ENCODE measurements around the gene NR2F2. TPM values are rescaled to one million over a fixed set of nuclear protein-coding genes. Genes with fewer than 3 reads are reported as not detected.

NR2F2 gene
- total and polyA plus RNA-seq, 2 donors (not counting 1 experiment from before 2014, with no cell fraction given), result not detected

GRCh38 chr15:96303503-96304056, 26.9 kb upstream of the NR2F2 start:
- H3K9me3 ChIP-seq (ENCODE audit: control extremely low read depth in 1 of 3, control insufficient read depth in 2 of 3, insufficient read depth in 1 of 3, low read length in 2 of 3), result no peaks in the 10 kb centered on the region
- 79% methylated on average over 3 of the region's 9 CpGs for WGBS (ENCODE audit: insufficient coverage)
- no peak for TF ChIP-seq EZH2 (IDR thresholded peaks at IDR 0.05; ENCODE audit: borderline replicate concordance, insufficient read depth, low read depth, low read length, poor library complexity, severe bottlenecking)
- TF ChIP-seq, protein P1, sequence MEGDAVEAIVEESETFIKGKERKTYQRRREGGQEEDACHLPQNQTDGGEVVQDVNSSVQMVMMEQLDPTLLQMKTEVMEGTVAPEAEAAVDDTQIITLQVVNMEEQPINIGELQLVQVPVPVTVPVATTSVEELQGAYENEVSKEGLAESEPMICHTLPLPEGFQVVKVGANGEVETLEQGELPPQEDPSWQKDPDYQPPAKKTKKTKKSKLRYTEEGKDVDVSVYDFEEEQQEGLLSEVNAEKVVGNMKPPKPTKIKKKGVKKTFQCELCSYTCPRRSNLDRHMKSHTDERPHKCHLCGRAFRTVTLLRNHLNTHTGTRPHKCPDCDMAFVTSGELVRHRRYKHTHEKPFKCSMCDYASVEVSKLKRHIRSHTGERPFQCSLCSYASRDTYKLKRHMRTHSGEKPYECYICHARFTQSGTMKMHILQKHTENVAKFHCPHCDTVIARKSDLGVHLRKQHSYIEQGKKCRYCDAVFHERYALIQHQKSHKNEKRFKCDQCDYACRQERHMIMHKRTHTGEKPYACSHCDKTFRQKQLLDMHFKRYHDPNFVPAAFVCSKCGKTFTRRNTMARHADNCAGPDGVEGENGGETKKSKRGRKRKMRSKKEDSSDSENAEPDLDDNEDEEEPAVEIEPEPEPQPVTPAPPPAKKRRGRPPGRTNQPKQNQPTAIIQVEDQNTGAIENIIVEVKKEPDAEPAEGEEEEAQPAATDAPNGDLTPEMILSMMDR (IDR thresholded peaks at IDR 0.05), result no peak
- H3K9ac ChIP-seq (ENCODE audit: low read length), result no peak overlapping the region
- H3K4me1 Mint-ChIP-seq, result no peaks in the 10 kb centered on the region
- H3K27me3 Mint-ChIP-seq, result no peaks in the 10 kb centered on the region
- no peak overlapping the region for H3K27ac ChIP-seq (ENCODE audit: low read length in 2 of 2)
- no peaks in the 10 kb centered on the region for H3K36me3 ChIP-seq (replicated peaks in 1 of 2; ENCODE audit: control extremely low read depth in 1 of 2, control insufficient read depth in 1 of 2, extremely low read depth in 1 of 2, insufficient read depth in 2 of 2, low read length in 1 of 2)
- no peak overlapping the region for H3K4me2 ChIP-seq (replicated peaks; ENCODE audit: low read depth, low read length, poor library complexity, severe bottlenecking)
- no peaks in the 10 kb centered on the region for H3K27me3 ChIP-seq (replicated peaks in 1 of 4; ENCODE audit: control extremely low read depth in 1 of 4, control insufficient read depth in 3 of 4, insufficient read depth in 4 of 4, low read length in 3 of 4)
- ChIA-PET CTCF (no interaction called here), POLR2A (no interaction called here)
- no peaks in the 10 kb centered on the region for H3K79me2 ChIP-seq (ENCODE audit: control insufficient read depth, insufficient read depth, low read length)
- ATAC-seq (ENCODE audit: low read depth), result no peak
- no peaks in the 10 kb centered on the region for H4K20me1 ChIP-seq (ENCODE audit: control insufficient read depth, insufficient read depth, low read length, poor library complexity, severe bottlenecking)
- H3K9me3 Mint-ChIP-seq (ENCODE audit: insufficient read depth), result no peaks in the 10 kb centered on the region
- DNase-seq, result no peak
- H3K4me3 ChIP-seq (ENCODE audit: control extremely low read depth in 1 of 5, extremely low read depth in 1 of 5, insufficient read depth in 1 of 5, low read depth in 2 of 5, low read length in 4 of 5), result no peak overlapping the region
- H3K4me3 Mint-ChIP-seq, result no peak overlapping the region
- H2AFZ ChIP-seq (ENCODE audit: insufficient read depth, low read depth, low read length, poor library complexity, severe bottlenecking), result no peak overlapping the region
- H3K4me1 ChIP-seq (ENCODE audit: control insufficient read depth in 2 of 2, insufficient read depth in 2 of 2, low read length in 2 of 2), result no peaks in the 10 kb centered on the region
- intact Hi-C loops (cut with micrococcal nuclease), result no loop called here
- no peak overlapping the region for H3K27ac Mint-ChIP-seq

DNA sequence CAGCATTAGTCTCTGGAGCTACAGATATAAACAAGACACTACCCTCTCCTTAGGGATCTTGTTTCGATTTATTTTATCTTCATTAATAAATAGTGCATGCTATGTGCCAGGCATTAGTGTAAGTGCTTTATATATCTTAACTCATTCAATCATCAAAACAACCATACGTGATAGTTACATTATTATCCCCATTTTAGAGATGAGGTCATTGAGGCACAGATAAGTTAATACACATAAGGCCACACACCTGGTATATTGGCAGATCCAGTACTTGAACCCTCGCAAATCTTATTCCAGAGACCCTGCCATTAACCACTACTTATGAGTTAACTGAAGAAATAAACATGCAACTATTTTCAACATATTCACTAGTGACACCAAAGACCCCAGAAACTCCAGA, 25.7 kb upstream of the NR2F2 start:
- ChIA-PET POLR2A (no interaction called here), CTCF (no interaction called here)
- H2AFZ ChIP-seq (ENCODE audit: insufficient read depth, low read depth, low read length, poor library complexity, severe bottlenecking), result no peak overlapping the region
- no peak for ATAC-seq (ENCODE audit: low read depth)
- no peaks in the 10 kb centered on the region for H3K4me1 ChIP-seq (ENCODE audit: control insufficient read depth in 2 of 2, insufficient read depth in 2 of 2, low read length in 2 of 2)
- no peaks in the 10 kb centered on the region for H3K36me3 ChIP-seq (replicated peaks in 1 of 2; ENCODE audit: control extremely low read depth in 1 of 2, control insufficient read depth in 1 of 2, extremely low read depth in 1 of 2, insufficient read depth in 2 of 2, low read length in 1 of 2)
- Mint-ChIP-seq H3K27ac (no peak overlapping the region), H3K4me1 (no peaks in the 10 kb centered on the region), H3K9me3 (ENCODE audit: insufficient read depth) (no peaks in the 10 kb centered on the region), H3K27me3 (no peaks in the 10 kb centered on the region), H3K4me3 (no peak overlapping the region)
- H3K9me3 ChIP-seq (ENCODE audit: control extremely low read depth in 1 of 3, control insufficient read depth in 2 of 3, insufficient read depth in 1 of 3, low read length in 2 of 3), result no peaks in the 10 kb centered on the region
- intact Hi-C loops (cut with micrococcal nuclease), result no loop called here
- TF ChIP-seq, protein P1 (IDR thresholded peaks at IDR 0.05), result no peak
- TF ChIP-seq EZH2 (IDR thresholded peaks at IDR 0.05; ENCODE audit: borderline replicate concordance, insufficient read depth, low read depth, low read length, poor library complexity, severe bottlenecking), result no peak
- no peaks in the 10 kb centered on the region for H3K27me3 ChIP-seq (replicated peaks in 1 of 4; ENCODE audit: control extremely low read depth in 1 of 4, control insufficient read depth in 3 of 4, insufficient read depth in 4 of 4, low read length in 3 of 4)
- H3K4me2 ChIP-seq (replicated peaks; ENCODE audit: low read depth, low read length, poor library complexity, severe bottlenecking), result no peak overlapping the region
- H3K79me2 ChIP-seq (ENCODE audit: control insufficient read depth, insufficient read depth, low read length), result no peaks in the 10 kb centered on the region
- no peak overlapping the region for H3K9ac ChIP-seq (ENCODE audit: low read length)
- no peaks in the 10 kb centered on the region for H4K20me1 ChIP-seq (ENCODE audit: control insufficient read depth, insufficient read depth, low read length, poor library complexity, severe bottlenecking)
- no peak overlapping the region for H3K4me3 ChIP-seq (ENCODE audit: control extremely low read depth in 1 of 5, extremely low read depth in 1 of 5, insufficient read depth in 1 of 5, low read depth in 2 of 5, low read length in 4 of 5)
- H3K27ac ChIP-seq (ENCODE audit: low read length in 2 of 2), result no peak overlapping the region
- DNase-seq, result no peak
- WGBS (ENCODE audit: insufficient coverage), result 88% methylated on average over 1 of the region's 3 CpGs
